GM18519 (cell line): ENCODE results near the gene NECAB2.
A peak's percentile ranks its signal among the peaks of the same experiment; 100 is the strongest.

Experiments
- ATAC-seq: cut with Tn5 transposase; IDR thresholded peaks from one replicate; pipeline ENCODE4 v1.9.1; 2021; ENCODE audit warnings: mild to moderate bottlenecking, moderate library complexity; ENCODE audit not compliant: unreplicated experiment, low FRiP score

NECAB2 gene

GRCh38 chr16:83951544-83951943 lies 16.5 kb upstream of the NECAB2 start:
- ATAC-seq, result no peak

GRCh38 chr16:83952587-83952939 lies 15.5 kb upstream of the NECAB2 start:
- ATAC-seq, result no peak

- peak; percentile 44 for ATAC-seq
Observed at GRCh38 chr16:83952940-83953795, 14.9 kb upstream of the NECAB2 start, which contains the start of gene OSGIN1. TSS of gene OSGIN1 (plus strand) at chr16:83953240. CDS start at chr16:83957672, 4,432 bp downstream.

GRCh38 chr16:83953796-83954576 lies 14.1 kb upstream of the NECAB2 start:
- ATAC-seq, result no peak

- no peak for ATAC-seq
Observed at GRCh38 chr16:83954577-83955016, 13.4 kb upstream of the NECAB2 start.

GRCh38 chr16:83955218-83956130 lies 12.6 kb upstream of the NECAB2 start:
- ATAC-seq, result no peak

- no peak for ATAC-seq
Observed at GRCh38 chr16:83956336-83957289, 11.4 kb upstream of the NECAB2 start.

- ATAC-seq, result no peak
Observed at GRCh38 chr16:83957296-83957855, 10.7 kb upstream of the NECAB2 start.

GRCh38 chr16:83958137-83958845 lies 9.8 kb upstream of the NECAB2 start:
- no peak for ATAC-seq

- no peak for ATAC-seq
Observed at GRCh38 chr16:83958846-83959565, 9.0 kb upstream of the NECAB2 start.

- no peak for ATAC-seq
Observed at GRCh38 chr16:83959656-83960434, 8.2 kb upstream of the NECAB2 start.

- no peak for ATAC-seq
Observed at GRCh38 chr16:83960521-83961249, 7.4 kb upstream of the NECAB2 start.

GRCh38 chr16:83961591-83961990 lies 6.5 kb upstream of the NECAB2 start:
- no peak for ATAC-seq

- ATAC-seq, result no peak
Observed at GRCh38 chr16:83963277-83964119, 4.5 kb upstream of the NECAB2 start.

GRCh38 chr16:83964684-83965443 lies 3.2 kb upstream of the NECAB2 start:
- no peak for ATAC-seq
